ENCODE data around the gene PTPN4.

The PTPN4 gene

DNA sequence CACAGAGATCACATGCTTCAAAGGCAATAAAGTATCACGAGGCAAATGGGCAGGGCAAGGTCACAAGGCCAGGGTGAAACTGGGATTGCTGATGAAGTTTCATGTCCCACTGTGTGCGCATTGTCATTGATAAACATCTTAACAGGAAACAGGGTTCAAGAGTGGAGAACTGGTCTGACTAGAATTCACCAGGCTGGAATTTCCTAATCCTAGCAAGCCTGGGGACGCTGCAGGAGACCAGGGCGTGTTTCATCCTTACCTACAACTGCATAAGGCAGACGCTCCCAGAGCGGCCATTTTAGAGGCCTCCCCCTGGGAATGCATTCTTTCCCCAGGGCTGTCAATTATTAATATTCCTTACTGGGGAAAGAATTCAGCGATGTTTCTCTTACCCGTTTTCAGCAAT, 33.2 kb downstream of the PTPN4 start:
- TF ChIP-seq YY1 (IDR thresholded peaks at IDR 0.05; ENCODE audit: low read depth) (no peak), TEAD4 (IDR thresholded peaks at IDR 0.05) (no peak), RAD21 (IDR thresholded peaks at IDR 0.05; ENCODE audit: low read depth) (no peak), EP300 (IDR thresholded peaks at IDR 0.05; ENCODE audit: borderline replicate concordance) (no peak), TAF1 (IDR thresholded peaks at IDR 0.05; ENCODE audit: low read depth) (no peak), CREB1 (IDR thresholded peaks at IDR 0.05; ENCODE audit: low read depth) (no peak), TCF12 (IDR thresholded peaks at IDR 0.05; ENCODE audit: low read depth) (no peak), NFIC (IDR thresholded peaks at IDR 0.05) (no peak), ZBTB7A (IDR thresholded peaks at IDR 0.05; ENCODE audit: low read depth) (no peak), FOXM1 (IDR thresholded peaks at IDR 0.05; ENCODE audit: borderline replicate concordance, low read depth) (no peak), EGR1 (IDR thresholded peaks at IDR 0.05) (no peak), CEBPB (IDR thresholded peaks at IDR 0.05) (no peak)
- TF ChIP-seq, protein P1, sequence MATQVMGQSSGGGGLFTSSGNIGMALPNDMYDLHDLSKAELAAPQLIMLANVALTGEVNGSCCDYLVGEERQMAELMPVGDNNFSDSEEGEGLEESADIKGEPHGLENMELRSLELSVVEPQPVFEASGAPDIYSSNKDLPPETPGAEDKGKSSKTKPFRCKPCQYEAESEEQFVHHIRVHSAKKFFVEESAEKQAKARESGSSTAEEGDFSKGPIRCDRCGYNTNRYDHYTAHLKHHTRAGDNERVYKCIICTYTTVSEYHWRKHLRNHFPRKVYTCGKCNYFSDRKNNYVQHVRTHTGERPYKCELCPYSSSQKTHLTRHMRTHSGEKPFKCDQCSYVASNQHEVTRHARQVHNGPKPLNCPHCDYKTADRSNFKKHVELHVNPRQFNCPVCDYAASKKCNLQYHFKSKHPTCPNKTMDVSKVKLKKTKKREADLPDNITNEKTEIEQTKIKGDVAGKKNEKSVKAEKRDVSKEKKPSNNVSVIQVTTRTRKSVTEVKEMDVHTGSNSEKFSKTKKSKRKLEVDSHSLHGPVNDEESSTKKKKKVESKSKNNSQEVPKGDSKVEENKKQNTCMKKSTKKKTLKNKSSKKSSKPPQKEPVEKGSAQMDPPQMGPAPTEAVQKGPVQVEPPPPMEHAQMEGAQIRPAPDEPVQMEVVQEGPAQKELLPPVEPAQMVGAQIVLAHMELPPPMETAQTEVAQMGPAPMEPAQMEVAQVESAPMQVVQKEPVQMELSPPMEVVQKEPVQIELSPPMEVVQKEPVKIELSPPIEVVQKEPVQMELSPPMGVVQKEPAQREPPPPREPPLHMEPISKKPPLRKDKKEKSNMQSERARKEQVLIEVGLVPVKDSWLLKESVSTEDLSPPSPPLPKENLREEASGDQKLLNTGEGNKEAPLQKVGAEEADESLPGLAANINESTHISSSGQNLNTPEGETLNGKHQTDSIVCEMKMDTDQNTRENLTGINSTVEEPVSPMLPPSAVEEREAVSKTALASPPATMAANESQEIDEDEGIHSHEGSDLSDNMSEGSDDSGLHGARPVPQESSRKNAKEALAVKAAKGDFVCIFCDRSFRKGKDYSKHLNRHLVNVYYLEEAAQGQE (IDR thresholded peaks at IDR 0.05; ENCODE audit: low read depth): no peak
- TF ChIP-seq, protein P2, sequence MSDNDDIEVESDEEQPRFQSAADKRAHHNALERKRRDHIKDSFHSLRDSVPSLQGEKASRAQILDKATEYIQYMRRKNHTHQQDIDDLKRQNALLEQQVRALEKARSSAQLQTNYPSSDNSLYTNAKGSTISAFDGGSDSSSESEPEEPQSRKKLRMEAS (IDR thresholded peaks at IDR 0.05): no peak
- TF ChIP-seq, protein P3, sequence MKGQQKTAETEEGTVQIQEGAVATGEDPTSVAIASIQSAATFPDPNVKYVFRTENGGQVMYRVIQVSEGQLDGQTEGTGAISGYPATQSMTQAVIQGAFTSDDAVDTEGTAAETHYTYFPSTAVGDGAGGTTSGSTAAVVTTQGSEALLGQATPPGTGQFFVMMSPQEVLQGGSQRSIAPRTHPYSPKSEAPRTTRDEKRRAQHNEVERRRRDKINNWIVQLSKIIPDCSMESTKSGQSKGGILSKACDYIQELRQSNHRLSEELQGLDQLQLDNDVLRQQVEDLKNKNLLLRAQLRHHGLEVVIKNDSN (IDR thresholded peaks at IDR 0.05): no peak

DNA sequence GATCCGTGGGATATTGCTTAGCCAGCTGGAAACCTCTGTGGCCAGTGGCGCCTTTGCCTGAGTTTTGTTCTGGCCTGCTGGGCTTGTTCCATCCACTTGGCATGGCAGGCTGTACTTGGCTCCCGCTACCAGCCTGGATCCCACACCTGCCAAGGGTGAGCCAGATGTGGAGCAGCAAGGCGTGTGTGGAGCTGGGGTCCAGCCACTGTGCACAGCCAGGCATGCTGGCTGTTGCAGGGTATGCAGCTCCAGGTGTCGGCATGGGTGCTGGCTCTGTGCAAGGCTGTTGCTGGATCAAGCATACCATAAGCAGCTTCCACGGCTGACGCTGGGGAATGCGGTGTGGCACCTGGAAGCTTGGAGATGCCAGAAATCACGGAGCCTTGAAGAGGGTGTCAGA, 34.5 kb downstream of the PTPN4 start:
- TF ChIP-seq YY1 (IDR thresholded peaks at IDR 0.05; ENCODE audit: low read depth) (no peak), CEBPB (IDR thresholded peaks at IDR 0.05) (no peak), TEAD4 (IDR thresholded peaks at IDR 0.05) (no peak), EGR1 (IDR thresholded peaks at IDR 0.05) (no peak), EP300 (IDR thresholded peaks at IDR 0.05; ENCODE audit: borderline replicate concordance) (no peak), ZBTB7A (IDR thresholded peaks at IDR 0.05; ENCODE audit: low read depth) (no peak)
- TF ChIP-seq, protein P2 (IDR thresholded peaks at IDR 0.05): no peak

DNA sequence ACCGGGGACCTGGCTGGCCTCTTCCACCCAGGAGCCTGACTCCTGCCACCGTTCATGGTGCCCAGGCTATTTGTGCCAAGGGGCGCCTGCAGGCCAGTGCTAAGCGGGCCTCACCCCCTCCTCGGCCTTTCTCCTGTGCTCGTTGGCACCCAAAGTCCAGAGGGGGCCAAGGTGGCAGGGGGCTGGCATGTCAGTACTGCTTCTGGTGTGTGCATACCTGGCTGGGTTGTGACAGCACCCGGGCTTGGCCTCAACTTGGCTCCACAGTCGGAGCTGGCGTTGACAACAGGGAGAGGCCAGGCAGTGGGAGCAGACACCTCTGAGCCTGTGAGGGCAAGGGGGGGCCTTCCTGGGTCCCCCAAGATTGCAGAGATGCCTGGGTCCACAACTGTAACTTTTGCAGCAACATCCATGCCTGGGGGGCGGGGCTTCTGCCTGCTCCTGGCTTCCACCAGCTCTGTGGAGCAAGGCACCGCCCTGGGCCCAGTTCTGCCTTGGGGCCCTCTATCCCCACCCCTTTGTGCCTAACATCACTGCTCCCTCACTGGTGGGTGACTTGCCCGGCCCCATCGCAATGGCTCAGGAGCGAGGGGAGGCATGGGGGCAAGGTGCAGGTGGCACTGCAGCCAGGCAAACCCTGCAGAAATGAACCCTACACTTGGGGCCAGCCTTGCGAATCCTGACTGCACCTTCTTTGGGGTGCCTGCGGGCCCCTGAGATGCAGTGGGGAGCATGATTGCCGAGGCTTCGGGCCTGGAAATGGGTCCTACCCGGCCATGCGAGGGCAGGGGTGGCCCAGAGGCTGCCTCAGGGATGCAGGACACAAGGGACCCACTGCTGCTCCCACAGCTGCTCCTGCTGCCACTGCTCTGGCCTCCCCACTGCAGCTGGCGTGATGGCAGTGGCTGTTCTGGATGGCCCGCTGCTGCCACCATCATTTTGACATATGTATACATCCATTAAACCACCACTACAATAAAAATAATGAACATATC, 35.9 kb downstream of the PTPN4 start:
- TF ChIP-seq, protein P2 (IDR thresholded peaks at IDR 0.05): no peak
- TF ChIP-seq ZBTB7A (IDR thresholded peaks at IDR 0.05; ENCODE audit: low read depth) (no peak), CEBPB (IDR thresholded peaks at IDR 0.05) (no peak), EP300 (IDR thresholded peaks at IDR 0.05; ENCODE audit: borderline replicate concordance) (no peak), YY1 (IDR thresholded peaks at IDR 0.05; ENCODE audit: low read depth) (no peak), TCF12 (IDR thresholded peaks at IDR 0.05; ENCODE audit: low read depth) (no peak)
- TF ChIP-seq, protein P3 (IDR thresholded peaks at IDR 0.05): no peak

DNA sequence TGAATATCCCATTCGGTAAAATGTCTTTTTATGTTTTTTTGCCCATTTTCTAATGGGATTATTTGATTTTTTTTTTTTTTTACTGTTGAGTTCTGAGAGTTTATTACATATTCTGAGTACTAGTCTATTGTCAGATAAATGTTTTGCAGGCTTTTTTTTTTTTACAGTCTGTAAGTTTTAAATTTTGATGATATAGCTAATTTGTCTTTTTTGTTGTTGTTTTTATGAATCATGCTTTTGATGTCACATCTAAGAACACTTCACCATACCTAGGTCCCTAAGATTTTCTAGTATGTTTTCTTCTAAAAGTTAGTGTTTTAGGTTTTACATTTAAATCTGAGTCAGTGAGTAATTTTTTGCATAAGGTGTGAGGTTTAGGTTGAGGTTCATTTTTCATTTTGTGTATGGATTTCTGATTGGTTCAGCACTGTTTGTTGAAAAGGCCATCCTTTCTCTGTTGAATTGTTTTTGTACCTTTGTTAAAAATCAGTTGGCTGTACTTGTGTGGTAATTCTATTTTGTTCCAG, 40.7 kb downstream of the PTPN4 start:
- no peak for TF ChIP-seq EGR1 (IDR thresholded peaks at IDR 0.05)
- no peak for TF ChIP-seq TAF1 (IDR thresholded peaks at IDR 0.05; ENCODE audit: low read depth)
- TF ChIP-seq ZBTB7A (IDR thresholded peaks at IDR 0.05; ENCODE audit: low read depth): no peak
- no peak for TF ChIP-seq TEAD4 (IDR thresholded peaks at IDR 0.05)
- no peak for TF ChIP-seq FOXM1 (IDR thresholded peaks at IDR 0.05; ENCODE audit: borderline replicate concordance, low read depth)
- no peak for TF ChIP-seq TCF12 (IDR thresholded peaks at IDR 0.05; ENCODE audit: low read depth)

DNA sequence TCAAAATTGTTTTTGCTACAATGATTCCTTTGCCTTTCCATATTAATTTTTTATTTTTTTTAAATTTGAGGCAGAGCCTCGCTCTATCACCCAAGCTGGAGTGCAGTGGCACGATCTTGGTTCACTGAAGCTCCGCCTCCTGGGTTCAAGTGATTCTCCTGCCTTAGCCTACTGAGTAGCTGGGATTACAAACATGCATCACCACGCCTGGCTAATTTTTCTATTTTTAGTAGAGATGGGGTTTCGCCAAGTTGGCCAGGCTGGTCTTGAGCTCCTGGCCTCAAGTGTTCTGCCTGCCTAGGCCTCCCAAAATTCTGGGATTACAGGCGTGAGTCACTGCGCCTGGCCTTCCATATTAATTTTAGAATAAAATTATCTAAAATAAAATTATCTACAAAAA, 41.3 kb downstream of the PTPN4 start:
- no peak for TF ChIP-seq EGR1 (IDR thresholded peaks at IDR 0.05)
- TF ChIP-seq TAF1 (IDR thresholded peaks at IDR 0.05; ENCODE audit: low read depth): no peak
- TF ChIP-seq, protein P1 (IDR thresholded peaks at IDR 0.05; ENCODE audit: low read depth): no peak
- no peak for TF ChIP-seq NFIC (IDR thresholded peaks at IDR 0.05)
- TF ChIP-seq CEBPB (IDR thresholded peaks at IDR 0.05): no peak
- TF ChIP-seq, protein P2 (IDR thresholded peaks at IDR 0.05): no peak
- no peak for TF ChIP-seq TCF12 (IDR thresholded peaks at IDR 0.05; ENCODE audit: low read depth)
- TF ChIP-seq CREB1 (IDR thresholded peaks at IDR 0.05; ENCODE audit: low read depth): no peak
- TF ChIP-seq TEAD4 (IDR thresholded peaks at IDR 0.05): no peak
- TF ChIP-seq, protein P3 (IDR thresholded peaks at IDR 0.05): no peak
- no peak for TF ChIP-seq EP300 (IDR thresholded peaks at IDR 0.05; ENCODE audit: borderline replicate concordance)
- TF ChIP-seq FOXM1 (IDR thresholded peaks at IDR 0.05; ENCODE audit: borderline replicate concordance, low read depth): no peak
- no peak for TF ChIP-seq RAD21 (IDR thresholded peaks at IDR 0.05; ENCODE audit: low read depth)
- no peak for TF ChIP-seq YY1 (IDR thresholded peaks at IDR 0.05; ENCODE audit: low read depth)
